ENCODE measurements around the gene ANKZF1. TPM values are rescaled to one million over a fixed set of nuclear protein-coding genes. Genes with fewer than 3 reads are reported as not detected.

The ANKZF1 gene
- total RNA-seq, 1 experiment from 2014 or later: 36.2 TPM

GRCh38 chr2:219234331-219234730 is 4.7 kb downstream of the ANKZF1 start:
- TF ChIP-seq REST (IDR thresholded peaks at IDR 0.05; ENCODE audit: insufficient read depth in 1 of 2, low read depth in 2 of 2, low read length in 1 of 2): no peak
- TF ChIP-seq TCF7L2 (IDR thresholded peaks at IDR 0.05; ENCODE audit: low read depth, low read length): no peak
- no peak for TF ChIP-seq SIN3A (IDR thresholded peaks at IDR 0.05; ENCODE audit: borderline replicate concordance, insufficient read depth, low read depth, low read length)
- no peak for TF ChIP-seq POLR2AphosphoS5 (IDR thresholded peaks at IDR 0.05; ENCODE audit: low read depth, low read length)
- no peak for TF ChIP-seq CTCF (IDR thresholded peaks at IDR 0.05)
- no peak for DNase-seq (ENCODE audit: low read depth, low spot score)
- intact Hi-C loops (cut with micrococcal nuclease; ENCODE audit: unreplicated experiment): no loop called here
- Histone ChIP-seq H3K4me1 (ENCODE audit: control insufficient read depth, insufficient read depth, low read length) (no peaks in the 10 kb centered on the region), H3K9me3 (ENCODE audit: control insufficient read depth, insufficient read depth, low read depth, low read length) (no peaks in the 10 kb centered on the region), H3K27ac (ENCODE audit: low read length) (no peak overlapping the region), H3K36me3 (ENCODE audit: control insufficient read depth, insufficient read depth, low read length) (peaks cover 10% of the 10 kb centered on the region; the same call in 1 of the 2 replicates), H3K27me3 (ENCODE audit: control insufficient read depth, insufficient read depth, low read length) (no peaks in the 10 kb centered on the region), H3K4me3 (ENCODE audit: low read depth in 2 of 2, low read length in 2 of 2) (no peak overlapping the region)
- ChIA-PET CTCF (interaction anchor here (0.6 kb wide), 1 partner anchor 503 kb away, joined by 4 read pairs; no protein-coding TSS in a partner anchor), POLR2A (no interaction called here)
- no peak for ATAC-seq
- no TSS peak for BruUV-seq (replicated peaks)
- in situ Hi-C loops (cut with HindIII; ENCODE audit: low pct_unique_long_range_greater_than_20kb, low sequenced_read_pairs): no loop called here

- no peak overlapping the region for H3K4me3 ChIP-seq (ENCODE audit: low read depth in 2 of 2, low read length in 2 of 2)
- ATAC-seq (no peak), DNase-seq (ENCODE audit: low read depth, low spot score) (no peak)
- peaks cover 19% of the 10 kb centered on the region for H3K4me1 ChIP-seq (ENCODE audit: control insufficient read depth, insufficient read depth, low read length)
- CTCF ChIA-PET: no interaction called here
- POLR2A ChIA-PET: no interaction called here
- H3K36me3 ChIP-seq (ENCODE audit: control insufficient read depth, insufficient read depth, low read length): no peaks in the 10 kb centered on the region; the same call in 1 of the 2 replicates
- no peak overlapping the region for H3K27ac ChIP-seq (ENCODE audit: low read length)
- BruUV-seq (replicated peaks): TSS peak; percentile 56
- TF ChIP-seq CTCF (IDR thresholded peaks at IDR 0.05) (no peak), REST (IDR thresholded peaks at IDR 0.05; ENCODE audit: insufficient read depth in 1 of 2, low read depth in 2 of 2, low read length in 1 of 2) (no peak), TCF7L2 (IDR thresholded peaks at IDR 0.05; ENCODE audit: low read depth, low read length) (no peak), SIN3A (IDR thresholded peaks at IDR 0.05; ENCODE audit: borderline replicate concordance, insufficient read depth, low read depth, low read length) (no peak), POLR2AphosphoS5 (IDR thresholded peaks at IDR 0.05; ENCODE audit: low read depth, low read length) (no peak)
- intact Hi-C loops (cut with micrococcal nuclease; ENCODE audit: unreplicated experiment): no loop called here
- no peaks in the 10 kb centered on the region for H3K27me3 ChIP-seq (ENCODE audit: control insufficient read depth, insufficient read depth, low read length)
- in situ Hi-C loops (cut with HindIII; ENCODE audit: low pct_unique_long_range_greater_than_20kb, low sequenced_read_pairs): no loop called here
- H3K9me3 ChIP-seq (ENCODE audit: control insufficient read depth, insufficient read depth, low read depth, low read length): no peaks in the 10 kb centered on the region
Observed at GRCh38 chr2:219243291-219243761, 13.7 kb downstream of the ANKZF1 start.
